Activated CD8-positive, alpha-beta T cell treated with anti-CD3 and anti-CD28 coated beads for 36 hours (primary cell): ENCODE data around the gene CARS2. TPM values are rescaled to one million over a fixed set of nuclear protein-coding genes. Genes with fewer than 3 reads are reported as not detected.

Experiments used
- ATAC-seq: fragments of 200-7000 bp; cut with Tn5 transposase; one replicate; pipeline ENCODE4 v1.10.0; 2021; ENCODE audit warnings: mild to moderate bottlenecking, moderate library complexity
- CTCF ChIA-PET: fragments of 350-600 bp; sonication (Branson Sonifier 250); formaldehyde crosslinking; loops from one replicate; lab custom pipeline; 2021; ENCODE audit warnings: antibody characterized with exemption; lab: Charles Lee
- POLR2A ChIA-PET: fragments of 350-600 bp; sonication (Branson Sonifier 250); formaldehyde crosslinking; loops from one replicate; lab custom pipeline; 2021; ENCODE audit warnings: antibody characterized with exemption; lab: Charles Lee
- DNase-seq: peaks from one replicate; pipeline ENCODE4 v3.0.0-alpha.2; 2020
- H3K27ac Mint-ChIP-seq: one replicate; pipeline ENCODE4 v1.8.0; 2021; ENCODE audit warnings: mild to moderate bottlenecking, mixed read lengths
- H3K27me3 Mint-ChIP-seq: one replicate; pipeline ENCODE4 v1.8.0; 2021; ENCODE audit warnings: mixed read lengths
- H3K36me3 Mint-ChIP-seq: one replicate; pipeline ENCODE4 v1.8.0; 2021; ENCODE audit warnings: low read depth, mixed read lengths
- H3K4me1 Mint-ChIP-seq: one replicate; pipeline ENCODE4 v1.8.0; 2021; ENCODE audit warnings: low read depth, mixed read lengths
- H3K4me3 Mint-ChIP-seq: one replicate; pipeline ENCODE4 v1.8.0; 2021; ENCODE audit warnings: mild to moderate bottlenecking, moderate library complexity, mixed read lengths
- H3K9me3 Mint-ChIP-seq: one replicate; pipeline ENCODE4 v1.8.0; 2021; ENCODE audit warnings: mixed read lengths
- intact Hi-C: fragments of 100-400 bp; cut with micrococcal nuclease; formaldehyde crosslinking; loops from one replicate; pipeline ENCODE4 v1.10.0; 2022
- total RNA-seq, 2 experiments: library from RNA; stranded (reverse); gene quantifications; one replicate each; pipeline ENCODE4 v1.2.3, GENCODE V29; 2021
- TF ChIP-seq, protein P1 (sequence below): fragments of 200-600 bp; IDR thresholded peaks from one replicate; pipeline ENCODE4 v1.8.0; 2022; ENCODE audit warnings: antibody characterized with exemption, mild to moderate bottlenecking

Gene CARS2
- total RNA-seq, 2 experiments from 2014 or later: 60.7 to 63.0 TPM

- H3K27ac Mint-ChIP-seq: no peak overlapping the region
- no peak overlapping the region for H3K4me3 Mint-ChIP-seq
- ATAC-seq: no peak
- H3K36me3 Mint-ChIP-seq: peaks cover 14% of the 10 kb centered on the region
- ChIA-PET POLR2A (interaction anchor here (0.6 to 0.9 kb wide), 2 partner anchors 9 to 208 kb away, joined by 3 to 4 read pairs; no protein-coding TSS in a partner anchor), CTCF (interaction anchor here (1.7 to 1.8 kb wide), 2 partner anchors 54 to 171 kb away, joined by 5 to 6 read pairs; no protein-coding TSS in a partner anchor)
- no peaks in the 10 kb centered on the region for H3K27me3 Mint-ChIP-seq
- intact Hi-C loops: no loop called here
- TF ChIP-seq, protein P1, sequence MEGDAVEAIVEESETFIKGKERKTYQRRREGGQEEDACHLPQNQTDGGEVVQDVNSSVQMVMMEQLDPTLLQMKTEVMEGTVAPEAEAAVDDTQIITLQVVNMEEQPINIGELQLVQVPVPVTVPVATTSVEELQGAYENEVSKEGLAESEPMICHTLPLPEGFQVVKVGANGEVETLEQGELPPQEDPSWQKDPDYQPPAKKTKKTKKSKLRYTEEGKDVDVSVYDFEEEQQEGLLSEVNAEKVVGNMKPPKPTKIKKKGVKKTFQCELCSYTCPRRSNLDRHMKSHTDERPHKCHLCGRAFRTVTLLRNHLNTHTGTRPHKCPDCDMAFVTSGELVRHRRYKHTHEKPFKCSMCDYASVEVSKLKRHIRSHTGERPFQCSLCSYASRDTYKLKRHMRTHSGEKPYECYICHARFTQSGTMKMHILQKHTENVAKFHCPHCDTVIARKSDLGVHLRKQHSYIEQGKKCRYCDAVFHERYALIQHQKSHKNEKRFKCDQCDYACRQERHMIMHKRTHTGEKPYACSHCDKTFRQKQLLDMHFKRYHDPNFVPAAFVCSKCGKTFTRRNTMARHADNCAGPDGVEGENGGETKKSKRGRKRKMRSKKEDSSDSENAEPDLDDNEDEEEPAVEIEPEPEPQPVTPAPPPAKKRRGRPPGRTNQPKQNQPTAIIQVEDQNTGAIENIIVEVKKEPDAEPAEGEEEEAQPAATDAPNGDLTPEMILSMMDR: no peak
- no peak for DNase-seq
- no peaks in the 10 kb centered on the region for H3K9me3 Mint-ChIP-seq
- peaks cover 10% of the 10 kb centered on the region for H3K4me1 Mint-ChIP-seq
Measured at GRCh38 chr13:110647365-110647737, 58.6 kb downstream of the CARS2 start.

GRCh38 chr13:110646442-110647364 lies 59.2 kb downstream of the CARS2 start:
- Mint-ChIP-seq H3K9me3 (no peaks in the 10 kb centered on the region), H3K4me3 (no peak overlapping the region), H3K4me1 (peaks cover 10% of the 10 kb centered on the region), H3K36me3 (peaks cover 14% of the 10 kb centered on the region), H3K27ac (no peak overlapping the region), H3K27me3 (no peaks in the 10 kb centered on the region)
- ATAC-seq (no peak), DNase-seq (no peak)
- TF ChIP-seq, protein P1: no peak
- intact Hi-C loops: no loop called here
- POLR2A ChIA-PET: interaction anchor here (0.9 to 1.0 kb wide), 4 partner anchors 8 to 44 kb away, joined by 3 read pairs; no protein-coding TSS in a partner anchor
- CTCF ChIA-PET: interaction anchor here (1.1 to 2.2 kb wide), 4 partner anchors 34 to 174 kb away, joined by 6 to 10 read pairs (median 6); no protein-coding TSS in a partner anchor

GRCh38 chr13:110645750-110646149 lies 60.2 kb downstream of the CARS2 start:
- no peak for DNase-seq
- TF ChIP-seq, protein P1: no peak
- H3K4me1 Mint-ChIP-seq: peaks cover 10% of the 10 kb centered on the region
- intact Hi-C loops: no loop called here
- H3K4me3 Mint-ChIP-seq: no peak overlapping the region
- no peak for ATAC-seq
- peaks cover 16% of the 10 kb centered on the region for H3K36me3 Mint-ChIP-seq
- H3K9me3 Mint-ChIP-seq: no peaks in the 10 kb centered on the region
- ChIA-PET CTCF (interaction anchor here (1.1 to 2.2 kb wide), 3 partner anchors 35 to 175 kb away, joined by 6 to 10 read pairs (median 6); no protein-coding TSS in a partner anchor), POLR2A (interaction anchor here (0.9 to 1.0 kb wide), 3 partner anchors 11 to 45 kb away, joined by 3 read pairs; no protein-coding TSS in a partner anchor)
- no peaks in the 10 kb centered on the region for H3K27me3 Mint-ChIP-seq
- H3K27ac Mint-ChIP-seq: no peak overlapping the region

GRCh38 chr13:110644892-110645521 lies 60.9 kb downstream of the CARS2 start:
- TF ChIP-seq, protein P1: peak; percentile 25
- no peaks in the 10 kb centered on the region for H3K9me3 Mint-ChIP-seq
- peaks cover 19% of the 10 kb centered on the region for H3K36me3 Mint-ChIP-seq
- no peaks in the 10 kb centered on the region for H3K27me3 Mint-ChIP-seq
- ATAC-seq (peak; percentile 90), DNase-seq (peak; percentile 73)
- H3K4me3 Mint-ChIP-seq: no peak overlapping the region
- peak overlapping the region; percentile 15 for H3K27ac Mint-ChIP-seq
- POLR2A ChIA-PET: interaction anchor here (0.7 to 0.8 kb wide), 2 partner anchors 9 to 11 kb away, joined by 3 to 4 read pairs; no protein-coding TSS in a partner anchor
- CTCF ChIA-PET: interaction anchor here (0.6 to 2.2 kb wide), 12 partner anchors 9 to 280 kb away, joined by 3 to 10 read pairs (median 4); no protein-coding TSS in a partner anchor
- H3K4me1 Mint-ChIP-seq: peaks cover 10% of the 10 kb centered on the region
- intact Hi-C loops: no loop called here
